ENCODE measurements around the gene SHOC1. TPM values are rescaled to one million over a fixed set of nuclear protein-coding genes. Genes with fewer than 3 reads are reported as not detected.

Gene SHOC1
- total RNA-seq, 1 experiment from 2014 or later = 1.1 TPM

DNA sequence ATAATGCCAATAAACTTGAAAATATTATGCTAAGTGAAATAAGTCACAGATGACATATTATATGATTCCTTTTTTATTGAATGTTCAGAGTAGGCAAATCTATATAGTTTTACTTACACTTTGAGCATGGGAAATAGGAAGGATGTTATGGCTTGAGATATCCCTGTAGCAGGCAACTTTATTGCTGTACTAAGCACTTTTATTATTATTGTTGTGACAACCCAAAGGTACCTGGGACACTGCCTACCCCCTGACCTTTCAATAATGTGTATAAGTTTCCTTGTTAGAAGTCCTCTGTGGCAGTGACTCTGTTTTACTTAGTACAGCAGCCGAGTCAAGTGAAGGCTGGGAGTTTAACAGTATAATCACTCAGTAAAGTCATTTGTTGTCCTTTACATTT lies 39.9 kb downstream of the SHOC1 start:
- Histone ChIP-seq H3K9me3 (ENCODE audit: control insufficient read depth in 1 of 2, insufficient read depth in 1 of 2, low read depth in 1 of 2, low read length in 2 of 2) (peaks cover 0 to 5% of the 10 kb centered on the region in 2 experiments; a peak in 1 of 4 replicates), H3K4me1 (ENCODE audit: control insufficient read depth in 1 of 2, insufficient read depth in 2 of 2, low read length in 2 of 2) (no peaks in the 10 kb centered on the region), H2AFZ (ENCODE audit: low read depth, low read length, poor library complexity, severe bottlenecking) (no peak overlapping the region), H3K27me3 (ENCODE audit: insufficient read depth, low read length) (no peaks in the 10 kb centered on the region), H4K20me1 (ENCODE audit: insufficient read depth) (no peaks in the 10 kb centered on the region), H3K4me3 (replicated peaks in 1 of 2; ENCODE audit: low read depth in 1 of 2, low read length in 2 of 2) (no peak overlapping the region), H3K4me2 (ENCODE audit: low read length) (no peak overlapping the region), H3K9me2 (ENCODE audit: insufficient read depth) (no peaks in the 10 kb centered on the region), H3K9ac (ENCODE audit: low read length) (no peak overlapping the region), H3K36me3 (ENCODE audit: control insufficient read depth in 1 of 2, insufficient read depth in 2 of 2, low read length in 2 of 2) (no peaks in the 10 kb centered on the region), H3K27ac (ENCODE audit: low read depth, low read length) (no peak overlapping the region), H3K79me2 (ENCODE audit: insufficient read depth, low read length) (no peaks in the 10 kb centered on the region)
- no TSS peak for BruUV-seq (replicated peaks)
- DNase-seq (ENCODE audit: low read depth, low spot score) (no peak), ATAC-seq (no peak)
- ChIA-PET POLR2A (no interaction called here), RAD21 (ENCODE audit: low non-redundant PET in 1 of 2, low total read pairs in 2 of 2, uncharacterized antibody in 2 of 2, unreplicated experiment in 2 of 2) (no interaction called here), CTCF (no interaction called here)
- TF ChIP-seq EZH2phosphoT487 (IDR thresholded peaks at IDR 0.05; ENCODE audit: borderline replicate concordance) (no peak), CTCF (IDR thresholded peaks at IDR 0.05 in 2 of 3, conservative IDR thresholded peaks at IDR 0.05 in 1 of 3; ENCODE audit: borderline replicate concordance in 1 of 3, insufficient read depth in 1 of 3, low read depth in 2 of 3, low read length in 2 of 3) (no peak), POLR2AphosphoS5 (IDR thresholded peaks at IDR 0.05; ENCODE audit: low read depth, low read length) (no peak), YY1 (IDR thresholded peaks at IDR 0.05; ENCODE audit: extremely low read depth, insufficient replicate concordance, low read depth, low read length) (no peak), SRF (IDR thresholded peaks at IDR 0.05; ENCODE audit: low read depth) (no peak), ATF3 (IDR thresholded peaks at IDR 0.05) (no peak), POLR2A (IDR thresholded peaks at IDR 0.05; ENCODE audit: borderline replicate concordance, extremely low read depth, insufficient read depth, insufficient read length) (no peak), ZFX (IDR thresholded peaks at IDR 0.05) (no peak), CBX3 (IDR thresholded peaks at IDR 0.05; ENCODE audit: low read depth) (no peak), FOSL1 (IDR thresholded peaks at IDR 0.05; ENCODE audit: low read depth) (no peak), JUND (IDR thresholded peaks at IDR 0.05) (no peak), ZBTB33 (IDR thresholded peaks at IDR 0.05; ENCODE audit: extremely low read depth, insufficient replicate concordance, low read length) (no peak), EZH2 (IDR thresholded peaks at IDR 0.05) (no peak), SIN3A (IDR thresholded peaks at IDR 0.05; ENCODE audit: low read depth) (no peak), EGR1 (IDR thresholded peaks at IDR 0.05; ENCODE audit: low read depth) (no peak), MAX (IDR thresholded peaks at IDR 0.05) (no peak), SP1 (IDR thresholded peaks at IDR 0.05; ENCODE audit: low read depth) (no peak), ELF1 (IDR thresholded peaks at IDR 0.05; ENCODE audit: borderline replicate concordance, low read depth) (no peak), RAD21 (IDR thresholded peaks at IDR 0.05; ENCODE audit: low read depth) (no peak)
- TF ChIP-seq, protein P1, sequence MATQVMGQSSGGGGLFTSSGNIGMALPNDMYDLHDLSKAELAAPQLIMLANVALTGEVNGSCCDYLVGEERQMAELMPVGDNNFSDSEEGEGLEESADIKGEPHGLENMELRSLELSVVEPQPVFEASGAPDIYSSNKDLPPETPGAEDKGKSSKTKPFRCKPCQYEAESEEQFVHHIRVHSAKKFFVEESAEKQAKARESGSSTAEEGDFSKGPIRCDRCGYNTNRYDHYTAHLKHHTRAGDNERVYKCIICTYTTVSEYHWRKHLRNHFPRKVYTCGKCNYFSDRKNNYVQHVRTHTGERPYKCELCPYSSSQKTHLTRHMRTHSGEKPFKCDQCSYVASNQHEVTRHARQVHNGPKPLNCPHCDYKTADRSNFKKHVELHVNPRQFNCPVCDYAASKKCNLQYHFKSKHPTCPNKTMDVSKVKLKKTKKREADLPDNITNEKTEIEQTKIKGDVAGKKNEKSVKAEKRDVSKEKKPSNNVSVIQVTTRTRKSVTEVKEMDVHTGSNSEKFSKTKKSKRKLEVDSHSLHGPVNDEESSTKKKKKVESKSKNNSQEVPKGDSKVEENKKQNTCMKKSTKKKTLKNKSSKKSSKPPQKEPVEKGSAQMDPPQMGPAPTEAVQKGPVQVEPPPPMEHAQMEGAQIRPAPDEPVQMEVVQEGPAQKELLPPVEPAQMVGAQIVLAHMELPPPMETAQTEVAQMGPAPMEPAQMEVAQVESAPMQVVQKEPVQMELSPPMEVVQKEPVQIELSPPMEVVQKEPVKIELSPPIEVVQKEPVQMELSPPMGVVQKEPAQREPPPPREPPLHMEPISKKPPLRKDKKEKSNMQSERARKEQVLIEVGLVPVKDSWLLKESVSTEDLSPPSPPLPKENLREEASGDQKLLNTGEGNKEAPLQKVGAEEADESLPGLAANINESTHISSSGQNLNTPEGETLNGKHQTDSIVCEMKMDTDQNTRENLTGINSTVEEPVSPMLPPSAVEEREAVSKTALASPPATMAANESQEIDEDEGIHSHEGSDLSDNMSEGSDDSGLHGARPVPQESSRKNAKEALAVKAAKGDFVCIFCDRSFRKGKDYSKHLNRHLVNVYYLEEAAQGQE (IDR thresholded peaks at IDR 0.05; ENCODE audit: low read depth) = no peak
- intact Hi-C loops (cut with micrococcal nuclease) = loop anchor here (10.0 kb wide), 1 partner anchor 580 kb away; the partner anchor contains the start of gene PTBP3
